GM10248 (cell line): ENCODE data around the gene FAM151B.
A peak's percentile ranks its signal among the peaks of the same experiment; 100 is the strongest.

Source experiments
- CTCF ChIA-PET: fragments of 300-600 bp; sonication (Branson Sonifier 250); formaldehyde crosslinking; extraction: SDS; loops from one replicate; lab custom pipeline; 2021; ENCODE audit warnings: antibody characterized with exemption; lab: Yijun Ruan, JAX
- POLR2A ChIA-PET: fragments of 350-650 bp; sonication (Branson Sonifier 250); formaldehyde crosslinking; extraction: SDS; loops from one replicate; lab custom pipeline; 2020; ENCODE audit warnings: antibody characterized with exemption; lab: Yijun Ruan, JAX
- DNase-seq: peaks from one replicate; pipeline ENCODE4 v3.0.0; 2012; ENCODE audit errors: extremely low spot score
- CTCF ChIP-seq: IDR thresholded peaks from 2 replicates; pipeline ENCODE4 v1.5.1; 2012; ENCODE audit warnings: mild to moderate bottlenecking, low read depth; ENCODE audit errors: extremely low read depth, missing control alignments, control extremely low read depth

Gene FAM151B

GRCh38 chr5:80487829-80488721, at the start of gene FAM151B:
Gene FAM151B (plus strand): TSS chr5:80488100. CDS start chr5:80488124, 24 bp downstream.
- TF ChIP-seq CTCF: no peak
- CTCF ChIA-PET: no interaction called here
- POLR2A ChIA-PET: no interaction called here
- peak; percentile 76 for DNase-seq

GRCh38 chr5:80438739-80439138, 49.2 kb upstream of the FAM151B start:
- ChIA-PET POLR2A (no interaction called here), CTCF (no interaction called here)

GRCh38 chr5:80439213-80439612, 48.7 kb upstream of the FAM151B start:
- ChIA-PET CTCF (no interaction called here), POLR2A (no interaction called here)
- no peak for TF ChIP-seq CTCF
- no peak for DNase-seq

More at GRCh38 chr5:80438739-80439138, 49.2 kb upstream of the FAM151B start:
- no peak for DNase-seq
- no peak for TF ChIP-seq CTCF

GRCh38 chr5:80442742-80443141, 45.2 kb upstream of the FAM151B start:
- POLR2A ChIA-PET: no interaction called here
- DNase-seq: no peak
- no peak for TF ChIP-seq CTCF
- CTCF ChIA-PET: no interaction called here

- DNase-seq: no peak
- CTCF ChIA-PET: interaction anchor here (1.3 to 1.4 kb wide), 2 partner anchors 12 to 28 kb away, joined by 3 to 6 read pairs; no protein-coding TSS in a partner anchor
- POLR2A ChIA-PET: no interaction called here
- TF ChIP-seq CTCF: no peak
Observed at GRCh38 chr5:80453366-80453765, 34.5 kb upstream of the FAM151B start.

- TF ChIP-seq CTCF: no peak
- POLR2A ChIA-PET: no interaction called here
- CTCF ChIA-PET: no interaction called here
Observed at GRCh38 chr5:80463269-80463668, 24.6 kb upstream of the FAM151B start.

More at GRCh38 chr5:80463269-80463668, 24.6 kb upstream of the FAM151B start:
- DNase-seq: no peak
